SU-DHL-6 (cell line): ENCODE measurements around the gene HDAC3.

ENCODE experiments used
- H2AFZ ChIP-seq: fragments of 200-600 bp; sonication (generic); 2 replicates; pipeline ENCODE4 v1.6.1; 2014; ENCODE audit warnings: low read depth, mild to moderate bottlenecking, moderate library complexity, mixed read lengths, antibody characterized with exemption, low read length; ENCODE audit not compliant: severe bottlenecking
- H3F3A ChIP-seq: fragments of 200-600 bp; shearing (Covaris generic); 2 replicates; pipeline ENCODE4 v1.6.0; 2016; ENCODE audit warnings: antibody characterized with exemption, mild to moderate bottlenecking; ENCODE audit not compliant: insufficient read depth
- H3K27ac ChIP-seq: fragments of 200-600 bp; sonication (generic); 2 replicates; pipeline ENCODE4 v1.5.1; 2016; ENCODE audit warnings: low read depth, mild to moderate bottlenecking, low read length, moderate library complexity, mixed read lengths
- H3K27me3 ChIP-seq: fragments of 200-600 bp; sonication (generic), shearing (Covaris generic); 2 replicates; pipeline ENCODE4 v1.6.0; 2014; ENCODE audit warnings: mild to moderate bottlenecking, low read length
- H3K36me3 ChIP-seq: fragments of 200-600 bp; sonication (generic); 2 replicates; pipeline ENCODE4 v1.6.1; 2014; ENCODE audit warnings: mild to moderate bottlenecking, low read length, mixed read lengths
- H3K4me2 ChIP-seq: fragments of 300-600, 200-600 bp; shearing (Covaris generic), sonication (generic); 2 replicates; pipeline ENCODE4 v1.6.0; 2014; ENCODE audit warnings: low read length, low read depth, mild to moderate bottlenecking; ENCODE audit not compliant: poor library complexity, severe bottlenecking
- H3K4me3 ChIP-seq: fragments of 200-600 bp; sonication (generic); 2 replicates; pipeline ENCODE4 v1.5.1; 2014; ENCODE audit warnings: antibody characterized with exemption, low read length, mild to moderate bottlenecking, mixed read lengths; ENCODE audit not compliant: insufficient read depth, poor library complexity, severe bottlenecking
- H3K79me2 ChIP-seq: fragments of 200-600 bp; sonication (generic); 2 replicates; pipeline ENCODE4 v1.6.1; 2014; ENCODE audit warnings: mild to moderate bottlenecking, low read length, moderate library complexity; ENCODE audit not compliant: insufficient read depth
- H3K9ac ChIP-seq: fragments of 200-600 bp; sonication (generic); 2 replicates; pipeline ENCODE4 v1.7.0; 2014; ENCODE audit warnings: mild to moderate bottlenecking, low read length
- H3K9me2 ChIP-seq: fragments of 200-600 bp; sonication (generic); replicated peaks from 2 replicates; pipeline ENCODE4 v1.6.1; 2014; ENCODE audit warnings: low read length; ENCODE audit not compliant: insufficient read depth
- H3K9me3 ChIP-seq: fragments of 200-600 bp; sonication (generic); 2 replicates; pipeline ENCODE4 v1.6.1; 2014; ENCODE audit warnings: low read length, mixed read lengths; ENCODE audit not compliant: insufficient read depth
- H4K20me1 ChIP-seq: fragments of 200-600 bp; sonication (generic); 2 replicates; pipeline ENCODE4 v1.6.1; 2014; ENCODE audit warnings: low read depth, mild to moderate bottlenecking, antibody characterized with exemption, low read length, moderate library complexity, mixed read lengths
- CTCF ChIP-seq: fragments of 200-600 bp; sonication (generic); IDR thresholded peaks from one replicate; pipeline ENCODE4 v1.5.1; 2017; ENCODE audit warnings: antibody characterized with exemption, mild to moderate bottlenecking, low read length, moderate library complexity; ENCODE audit not compliant: insufficient read depth, poor library complexity, severe bottlenecking
- EZH2phosphoT487 ChIP-seq: fragments of 200-600 bp; sonication (generic), shearing (Covaris generic); conservative IDR thresholded peaks from 2 replicates; pipeline ENCODE4 v1.6.1; 2018; ENCODE audit warnings: mild to moderate bottlenecking, antibody characterized with exemption, low read length, moderate library complexity, mixed read lengths

Gene HDAC3

DNA sequence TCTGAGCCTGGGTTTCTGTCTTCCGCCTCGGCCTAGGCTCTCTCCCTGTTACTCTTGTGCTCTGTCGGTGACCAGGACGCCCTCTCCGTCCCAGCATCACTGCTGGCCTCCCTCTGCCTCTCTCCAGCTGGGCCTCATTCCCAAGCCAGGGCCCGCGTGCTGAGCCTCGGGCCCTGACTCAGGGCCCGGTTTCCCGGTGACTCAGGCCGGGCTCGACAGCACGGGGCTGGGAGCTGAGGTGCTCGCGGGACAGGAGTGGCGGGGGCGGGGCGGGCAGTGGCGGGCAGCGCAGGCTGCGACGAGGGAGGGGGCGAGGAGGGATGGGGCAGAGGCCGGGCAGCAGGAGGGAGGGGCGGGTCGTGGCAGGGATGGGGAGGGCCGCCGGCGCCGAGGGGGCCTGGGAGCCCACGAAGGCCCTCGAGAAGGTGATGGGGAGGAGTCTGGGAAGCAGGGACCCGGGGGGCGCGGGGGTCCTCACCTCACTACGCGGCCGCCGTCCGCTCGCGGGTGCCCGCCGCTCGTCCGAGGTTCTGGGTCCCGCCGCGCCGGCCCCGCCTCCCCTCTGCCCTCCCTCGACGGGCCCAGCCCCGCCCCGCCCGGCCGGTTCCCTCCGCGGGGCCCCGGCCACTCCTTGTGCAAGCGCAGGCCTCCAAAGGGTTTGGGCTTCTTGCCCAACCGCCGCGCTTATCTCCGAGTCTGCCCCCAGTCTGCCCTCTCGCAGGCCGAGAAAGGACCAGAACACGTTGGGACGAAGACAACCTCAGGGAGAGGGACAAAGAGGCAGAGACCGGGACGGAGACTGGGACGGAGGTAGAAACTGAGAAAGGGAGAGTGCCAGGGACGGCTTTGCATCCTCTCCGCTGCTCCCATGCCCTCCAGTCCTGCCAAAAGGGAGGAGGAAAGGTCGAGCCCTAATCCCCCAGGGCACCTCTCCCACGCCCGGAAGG is 45.3 kb upstream of the HDAC3 start, which contains the start of gene ARAP3:
Gene ARAP3 (minus strand): TSS at position 536 of the 947 bp plus-strand sequence. CDS start 1,744 bp downstream, outside the sequence.
- Histone ChIP-seq H3K4me2 (no peak within 1 kb of the TSS), H3K9me3 (no peaks in the 10 kb centered on the region), H3K4me3 (no peak within 1 kb of the TSS), H3K9ac (no peak within 1 kb of the TSS), H2AFZ (no peak within 1 kb of the TSS), H4K20me1 (no peaks in the 10 kb centered on the region), H3K36me3 (no peaks in the 10 kb centered on the region), H3K27ac (no peak within 1 kb of the TSS), H3K79me2 (no peaks in the 10 kb centered on the region), H3K27me3 (no peaks in the 10 kb centered on the region), H3F3A (no peaks in the 10 kb centered on the region), H3K9me2 (no peaks in the 10 kb centered on the region)
- TF ChIP-seq CTCF (no peak), EZH2phosphoT487 (no peak)

- no peaks in the 10 kb centered on the region for H4K20me1 ChIP-seq
- TF ChIP-seq EZH2phosphoT487 (no peak), CTCF (no peak)
- H3K9me2 ChIP-seq, result no peaks in the 10 kb centered on the region
- no peaks in the 10 kb centered on the region for H3F3A ChIP-seq
- no peak overlapping the region for H3K9ac ChIP-seq
- no peak overlapping the region for H3K27ac ChIP-seq
- no peak overlapping the region for H2AFZ ChIP-seq
- no peaks in the 10 kb centered on the region for H3K79me2 ChIP-seq
- H3K4me3 ChIP-seq, result no peak overlapping the region
- H3K9me3 ChIP-seq, result no peaks in the 10 kb centered on the region
- no peaks in the 10 kb centered on the region for H3K36me3 ChIP-seq
- H3K4me2 ChIP-seq, result no peak overlapping the region
- H3K27me3 ChIP-seq, result no peaks in the 10 kb centered on the region
Observed at GRCh38 chr5:141681295-141681694, 44.6 kb upstream of the HDAC3 start.

DNA sequence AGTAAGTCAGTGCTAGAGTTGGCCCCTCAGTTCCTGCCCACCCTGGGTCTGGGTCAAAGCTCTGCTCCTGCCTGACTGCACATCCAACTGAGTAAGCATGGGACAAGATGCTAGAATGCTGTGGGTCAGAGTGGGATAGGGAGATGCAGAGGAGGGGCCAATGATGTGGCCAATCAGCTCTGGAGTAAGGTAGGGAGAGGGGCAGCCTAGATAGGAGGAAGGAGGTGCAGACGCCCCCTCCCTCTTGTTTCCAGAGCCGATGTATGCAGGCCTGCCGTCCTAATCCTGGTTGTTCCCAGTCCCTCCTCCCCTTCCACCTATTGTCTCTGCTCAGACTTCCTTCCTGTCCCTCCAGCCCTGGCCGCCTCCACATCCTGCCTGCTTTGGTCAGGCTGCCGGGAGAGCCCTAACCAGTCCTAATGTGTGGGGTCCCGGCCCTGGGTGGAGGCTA is 44.1 kb upstream of the HDAC3 start:
- Histone ChIP-seq H4K20me1 (no peaks in the 10 kb centered on the region), H3F3A (no peaks in the 10 kb centered on the region), H3K4me2 (no peak overlapping the region), H3K27ac (no peak overlapping the region), H3K79me2 (no peaks in the 10 kb centered on the region), H3K9me3 (no peaks in the 10 kb centered on the region), H3K36me3 (no peaks in the 10 kb centered on the region), H2AFZ (no peak overlapping the region), H3K9me2 (no peaks in the 10 kb centered on the region), H3K4me3 (no peak overlapping the region), H3K27me3 (no peaks in the 10 kb centered on the region), H3K9ac (no peak overlapping the region)
- TF ChIP-seq CTCF (no peak), EZH2phosphoT487 (no peak)
